SK-MEL-5 (cell line): ENCODE data around the gene ARHGAP23. TPM values are rescaled to one million over a fixed set of nuclear protein-coding genes. Genes with fewer than 3 reads are reported as not detected.

Experiments
- DNase-seq: peaks from one replicate; pipeline ENCODE4 v3.0.0-alpha.2; 2016; ENCODE audit warnings: low read depth, low spot score
- in situ Hi-C: cut with HindIII; loops from 2 replicates; pipeline ENCODE4 v1.10.0; 2016; ENCODE audit warnings: low sequenced_read_pairs, high pct_unique_total_duplicates, low pct_unique_long_range_greater_than_20kb
- polyA plus RNA-seq, 2 experiments: library from polyadenylated mRNA; depleted of rRNA; stranded (reverse); fragments of >200 nt; gene quantifications; 2 replicates each; pipeline ENCODE4 v1.2.3, GENCODE V29; 2015
- total RNA-seq: library from RNA; depleted of rRNA; stranded (reverse); fragments of >200 nt; shearing (Covaris generic); gene quantifications from 2 replicates; pipeline ENCODE4 v1.2.3, GENCODE V29; 2014; rRNA removed

ARHGAP23 gene
- 0.34 and 1.0 TPM in 2 replicates for total RNA-seq
- polyA plus RNA-seq (2015; cell fraction: cytosol; rRNA removed): 0.93 and 1.3 TPM in 2 replicates
- 0.62 and 1.00 TPM in 2 replicates for polyA plus RNA-seq (2015; cell fraction: nucleus; rRNA removed)

- in situ Hi-C loops: no loop called here
- DNase-seq: peak; percentile 22
Observed at GRCh38 chr17:38428112-38428642, at the start of gene ARHGAP23. Gene ARHGAP23, plus strand, starts transcription at chr17:38428464. Its CDS starts 22 bp downstream, at chr17:38428486.

- in situ Hi-C loops: no loop called here
- no peak for DNase-seq
Observed at GRCh38 chr17:38379448-38379847, 48.8 kb upstream of the ARHGAP23 start.

GRCh38 chr17:38395090-38395489, 33.2 kb upstream of the ARHGAP23 start:
- in situ Hi-C loops: no loop called here

GRCh38 chr17:38397227-38397626, 31.0 kb upstream of the ARHGAP23 start:
- in situ Hi-C loops: no loop called here
- no peak for DNase-seq

More at GRCh38 chr17:38395090-38395489, 33.2 kb upstream of the ARHGAP23 start:
- DNase-seq: no peak

GRCh38 chr17:38400286-38400685, 28.0 kb upstream of the ARHGAP23 start:
- no peak for DNase-seq
- in situ Hi-C loops: no loop called here

- in situ Hi-C loops: no loop called here
- DNase-seq: no peak
Observed at GRCh38 chr17:38401459-38401858, 26.8 kb upstream of the ARHGAP23 start.

- in situ Hi-C loops: no loop called here
- no peak for DNase-seq
Observed at GRCh38 chr17:38402897-38403296, 25.4 kb upstream of the ARHGAP23 start.

- in situ Hi-C loops: no loop called here
- peak; percentile 34 for DNase-seq
Observed at GRCh38 chr17:38403491-38403890, 24.8 kb upstream of the ARHGAP23 start.

GRCh38 chr17:38404174-38404943, 23.9 kb upstream of the ARHGAP23 start:
- DNase-seq: no peak
- in situ Hi-C loops: no loop called here

GRCh38 chr17:38405654-38406053, 22.6 kb upstream of the ARHGAP23 start:
- DNase-seq: no peak
- in situ Hi-C loops: no loop called here

- no peak for DNase-seq
- in situ Hi-C loops: no loop called here
Observed at GRCh38 chr17:38410201-38410600, 18.1 kb upstream of the ARHGAP23 start.

- peak; percentile 49 for DNase-seq
- in situ Hi-C loops: no loop called here
Observed at GRCh38 chr17:38415250-38416194, 12.7 kb upstream of the ARHGAP23 start.

GRCh38 chr17:38416840-38417209, 11.4 kb upstream of the ARHGAP23 start:
- DNase-seq: no peak
- in situ Hi-C loops: no loop called here

GRCh38 chr17:38417210-38417951, 10.9 kb upstream of the ARHGAP23 start:
- DNase-seq: peak; percentile 68
- in situ Hi-C loops: no loop called here

GRCh38 chr17:38418062-38418692, 10.1 kb upstream of the ARHGAP23 start:
- in situ Hi-C loops: no loop called here
- DNase-seq: no peak

GRCh38 chr17:38418693-38419507, 9.4 kb upstream of the ARHGAP23 start:
- in situ Hi-C loops: no loop called here

More at GRCh38 chr17:38418693-38419507, 9.4 kb upstream of the ARHGAP23 start:
- no peak for DNase-seq
